Activated T-cell treated with anti-CD3 and anti-CD28 coated beads for 4 hours (primary cell): Measurements from ENCODE around the gene FOLH1.
"Not testable (repeated sequence)": the region's sequence is repeated elsewhere in the genome, so short reads cannot be mapped to it uniquely, and the experiment has no call there.

Experiments
- DNase-seq: peaks from one replicate; pipeline ENCODE4 v3.0.0-alpha.2; 2020

FOLH1 gene

DNA sequence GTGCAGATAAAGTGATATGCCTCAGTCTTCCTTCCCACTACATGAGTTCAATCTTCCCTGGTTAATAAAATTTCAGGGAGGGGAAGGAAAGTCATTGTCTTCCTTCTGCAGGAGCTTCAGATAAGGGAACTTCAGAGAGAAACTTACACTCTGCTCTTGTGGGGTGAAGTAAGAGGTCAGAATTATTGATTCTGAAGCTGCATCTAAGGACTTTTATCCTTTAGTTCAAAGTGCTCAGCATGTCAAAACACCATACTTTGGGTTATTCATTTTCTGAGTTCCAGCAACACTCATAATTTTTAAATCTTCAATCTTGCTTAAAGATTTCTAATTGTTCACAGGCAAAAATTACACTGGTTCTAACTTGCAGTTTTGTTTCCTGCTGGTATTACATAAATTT lies 33.0 kb downstream of the FOLH1 start:
- not testable (repeated sequence) for DNase-seq

DNA sequence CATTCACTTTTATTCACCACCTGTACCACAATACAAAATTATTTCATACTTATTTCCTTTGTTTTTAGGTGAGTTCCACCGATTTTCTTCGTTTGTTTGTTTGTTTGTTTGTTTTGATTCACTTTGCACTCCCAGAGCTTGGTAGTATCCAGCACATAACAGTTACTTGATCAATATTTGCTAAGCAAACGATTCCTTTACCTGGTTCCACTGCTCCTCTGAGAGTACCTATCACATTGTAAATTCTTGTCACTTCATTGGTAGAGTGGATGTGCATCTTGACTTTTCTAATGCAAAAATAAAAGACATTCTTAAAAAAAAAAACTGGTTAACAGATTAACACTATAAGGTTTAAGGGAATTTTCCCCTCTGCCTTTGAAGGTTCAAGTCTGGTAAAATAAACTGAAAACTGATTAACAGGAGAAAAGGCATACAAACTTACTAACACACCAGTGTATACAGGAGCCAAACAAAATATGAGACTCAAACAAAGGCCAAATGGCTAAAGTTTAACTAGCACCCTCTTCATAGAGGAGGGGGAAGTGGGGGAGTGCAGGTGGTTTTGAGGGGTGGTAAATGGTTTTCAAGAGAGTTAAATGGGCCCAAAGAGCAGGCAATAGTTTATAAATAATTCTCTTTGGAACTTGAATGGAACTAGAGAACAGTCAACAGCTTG lies 33.6 kb downstream of the FOLH1 start:
- not testable (repeated sequence) for DNase-seq

- not testable (repeated sequence) for DNase-seq
Measured at GRCh38 chr11:49171613-49172012, 36.8 kb downstream of the FOLH1 start.

DNA sequence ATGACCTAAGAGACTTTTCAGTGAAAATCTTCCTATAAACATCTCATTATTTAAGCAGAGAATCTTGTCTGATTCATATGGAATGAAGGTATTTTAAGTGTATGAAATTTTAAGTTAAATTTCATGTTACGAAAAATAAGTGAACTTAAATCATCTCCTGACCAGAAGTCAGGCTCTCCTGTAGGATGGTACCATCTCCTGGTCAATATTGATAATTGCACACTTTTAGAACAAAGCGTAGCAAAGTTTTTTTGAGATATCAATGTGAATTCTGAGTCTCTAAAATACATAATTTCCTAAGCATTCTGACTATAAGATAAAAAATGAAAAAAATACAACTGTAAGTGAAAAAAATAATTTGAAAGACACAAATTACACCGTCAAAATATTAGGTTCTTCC lies 38.8 kb downstream of the FOLH1 start:
- DNase-seq, result not testable (repeated sequence)

GRCh38 chr11:49168992-49169391 lies 39.4 kb downstream of the FOLH1 start:
- DNase-seq, result not testable (repeated sequence)

DNA sequence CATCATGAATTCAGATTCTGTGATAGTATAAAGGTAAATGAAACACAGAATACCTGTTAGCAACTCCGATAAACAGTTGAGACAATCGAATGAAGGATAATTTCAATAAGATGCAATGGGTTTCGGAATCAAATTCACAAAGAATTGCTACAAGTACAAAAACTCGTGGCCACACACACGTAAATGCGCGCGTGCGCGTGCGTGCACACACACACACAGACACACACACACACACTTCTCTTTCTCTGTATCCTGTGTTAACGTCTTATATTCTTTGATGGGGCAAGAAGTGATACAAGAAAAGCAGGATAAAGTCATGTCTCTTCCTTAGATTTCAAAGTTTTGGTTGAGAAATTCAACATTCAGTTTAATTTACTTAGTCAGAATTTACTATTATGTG lies 57.2 kb downstream of the FOLH1 start:
- DNase-seq, result no peak

DNA sequence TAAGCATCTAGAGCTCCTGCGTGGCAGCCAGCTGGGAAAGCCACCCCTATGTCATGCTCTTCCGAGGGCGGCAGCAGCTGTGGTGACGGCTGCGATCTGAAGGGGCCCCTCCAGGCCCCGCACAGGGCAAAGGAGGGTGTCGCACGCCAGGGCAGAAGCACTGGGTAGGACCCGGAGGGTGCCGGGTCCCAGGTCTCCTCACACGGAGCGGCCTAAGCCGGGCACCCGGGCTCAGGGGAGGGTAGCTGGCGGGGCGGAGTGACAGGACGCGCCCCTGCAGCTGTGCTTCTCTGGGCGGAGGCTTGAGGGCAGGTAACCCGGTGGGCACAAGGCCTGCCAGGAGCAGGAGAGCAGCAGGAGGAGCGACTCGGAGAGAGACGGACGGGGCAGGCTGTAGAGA lies 106.0 kb downstream of the FOLH1 start:
- not testable (repeated sequence) for DNase-seq
